Measurements from ENCODE around the gene RPS19.

Gene RPS19

DNA sequence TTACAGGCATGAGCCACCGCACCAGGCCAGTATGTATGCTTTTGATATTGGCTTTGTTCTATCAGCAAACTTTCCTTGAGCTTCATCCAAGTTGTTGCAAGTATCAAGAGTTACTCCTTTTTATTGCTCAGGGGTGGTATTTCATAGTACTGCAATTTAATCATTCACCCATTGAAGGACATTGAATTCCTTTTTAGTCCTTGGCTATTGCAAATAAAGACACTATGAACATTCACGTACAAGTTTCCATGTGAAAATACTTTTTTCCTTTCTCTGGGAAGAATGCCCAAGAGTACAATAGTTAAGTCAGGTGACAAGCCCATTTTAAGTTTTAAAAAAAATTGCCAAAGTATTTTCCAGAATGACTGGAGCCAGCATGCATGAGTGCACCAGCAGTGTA, 43.3 kb upstream of the RPS19 start:
- DNase-seq (ENCODE audit: low read depth): no peak
- no peak for TF ChIP-seq CTCF (conservative IDR thresholded peaks at IDR 0.05; ENCODE audit: control insufficient read depth, insufficient read depth, low read depth, low read length)
- no peak overlapping the region for H3K4me3 ChIP-seq (ENCODE audit: control insufficient read depth, low read depth, low read length)

DNA sequence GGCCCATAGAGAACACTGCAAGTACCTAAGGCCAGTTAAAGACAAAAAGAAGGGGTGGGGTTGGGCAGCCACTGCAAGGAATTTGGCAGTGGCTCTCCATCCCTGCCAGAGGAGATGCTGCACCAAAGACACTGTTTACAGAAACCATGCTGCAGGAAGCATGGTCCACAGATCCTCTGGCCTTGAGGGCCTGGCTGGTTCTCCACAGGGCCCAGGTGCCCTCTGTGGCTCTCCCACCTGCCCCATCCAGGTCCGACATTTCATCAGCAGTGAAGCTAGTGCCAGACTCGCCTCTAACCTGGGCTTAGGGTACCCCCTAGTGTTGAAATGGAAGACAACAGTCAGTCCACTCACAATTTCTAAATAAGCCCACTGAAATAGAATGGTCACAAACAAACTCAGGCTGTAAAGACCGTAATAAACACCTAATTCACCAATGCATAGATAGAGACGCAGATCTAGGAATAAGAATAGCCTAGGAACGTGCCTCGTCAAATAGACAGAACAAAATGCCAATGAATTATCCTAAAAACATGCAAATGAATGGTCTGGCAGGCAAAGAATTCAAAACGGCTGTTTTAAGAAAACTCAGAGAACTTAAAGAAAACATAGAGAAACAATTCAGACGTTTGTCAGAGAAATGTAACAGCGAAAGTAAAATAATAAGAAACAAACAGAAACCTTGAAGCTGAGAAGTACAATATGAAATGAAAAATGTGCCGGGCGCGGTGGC, 38.9 kb upstream of the RPS19 start:
- peak; percentile 56 for TF ChIP-seq CTCF (conservative IDR thresholded peaks at IDR 0.05; ENCODE audit: control insufficient read depth, insufficient read depth, low read depth, low read length)
- no peak overlapping the region for H3K4me3 ChIP-seq (ENCODE audit: control insufficient read depth, low read depth, low read length)
- DNase-seq (ENCODE audit: low read depth): peak; percentile 29

DNA sequence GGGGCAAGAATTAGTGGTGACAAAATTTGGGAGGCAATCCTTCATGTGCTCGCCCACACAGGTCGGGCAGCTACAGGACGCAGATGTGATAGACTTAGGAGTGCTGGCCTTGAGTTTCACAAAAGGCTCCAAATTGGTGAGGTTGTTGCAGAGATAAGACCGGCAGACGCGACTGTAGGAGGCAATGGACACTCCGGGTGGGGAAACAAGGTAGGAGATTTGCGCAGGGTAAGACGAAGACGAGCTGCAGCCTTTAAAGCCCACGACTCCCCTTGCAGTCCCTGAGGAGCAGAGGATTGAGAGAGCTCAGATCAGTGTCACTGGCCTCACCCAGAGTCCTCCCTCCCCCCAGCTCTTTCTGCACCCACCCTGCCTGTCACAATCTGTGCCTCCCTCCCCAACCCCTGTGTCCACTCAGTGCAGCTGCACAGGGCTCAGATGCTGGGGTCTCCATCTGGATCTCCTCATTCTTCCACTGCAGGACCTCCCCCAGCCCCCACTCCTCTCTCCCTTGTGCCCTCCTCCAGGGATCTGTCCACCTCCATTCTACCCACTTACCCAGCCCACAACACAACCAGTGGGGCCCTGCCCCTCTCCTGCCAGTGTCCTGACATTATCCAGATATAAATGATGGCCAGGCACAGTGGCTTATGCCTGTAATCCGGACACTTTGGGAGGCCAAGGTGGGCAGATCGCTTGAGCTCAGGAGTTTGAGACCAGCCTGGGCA, 21.9 kb upstream of the RPS19 start:
- DNase-seq (ENCODE audit: low read depth): no peak
- TF ChIP-seq CTCF (conservative IDR thresholded peaks at IDR 0.05; ENCODE audit: control insufficient read depth, insufficient read depth, low read depth, low read length): no peak
- no peak overlapping the region for H3K4me3 ChIP-seq (ENCODE audit: control insufficient read depth, low read depth, low read length)

DNA sequence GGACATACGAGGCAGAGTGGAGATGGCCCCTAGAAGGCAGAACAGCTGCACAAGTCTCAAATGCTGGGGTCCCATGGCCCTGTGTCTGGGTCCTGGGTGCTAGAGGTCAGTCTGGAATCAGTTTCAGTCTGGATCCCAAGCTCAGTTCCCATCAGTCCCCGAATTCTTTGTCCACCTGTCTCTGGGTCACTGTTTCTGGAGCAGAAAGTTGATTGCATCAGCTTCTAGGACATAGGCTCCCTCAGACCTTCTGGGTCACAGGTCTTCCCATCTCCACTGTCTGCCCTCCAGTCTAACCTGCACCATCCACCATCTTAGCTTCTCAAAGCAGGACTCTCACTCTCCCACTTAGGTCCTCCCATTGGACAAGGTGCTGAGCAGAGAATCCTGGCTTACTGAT, 20.8 kb upstream of the RPS19 start:
- no peak for TF ChIP-seq CTCF (conservative IDR thresholded peaks at IDR 0.05; ENCODE audit: control insufficient read depth, insufficient read depth, low read depth, low read length)
- no peak for DNase-seq (ENCODE audit: low read depth)
- no peak overlapping the region for H3K4me3 ChIP-seq (ENCODE audit: control insufficient read depth, low read depth, low read length)

- no peak overlapping the region for H3K4me3 ChIP-seq (ENCODE audit: control insufficient read depth, low read depth, low read length)
- no peak for TF ChIP-seq CTCF (conservative IDR thresholded peaks at IDR 0.05; ENCODE audit: control insufficient read depth, insufficient read depth, low read depth, low read length)
Measured at GRCh38 chr19:41843371-41843770, 16.7 kb upstream of the RPS19 start.

DNA sequence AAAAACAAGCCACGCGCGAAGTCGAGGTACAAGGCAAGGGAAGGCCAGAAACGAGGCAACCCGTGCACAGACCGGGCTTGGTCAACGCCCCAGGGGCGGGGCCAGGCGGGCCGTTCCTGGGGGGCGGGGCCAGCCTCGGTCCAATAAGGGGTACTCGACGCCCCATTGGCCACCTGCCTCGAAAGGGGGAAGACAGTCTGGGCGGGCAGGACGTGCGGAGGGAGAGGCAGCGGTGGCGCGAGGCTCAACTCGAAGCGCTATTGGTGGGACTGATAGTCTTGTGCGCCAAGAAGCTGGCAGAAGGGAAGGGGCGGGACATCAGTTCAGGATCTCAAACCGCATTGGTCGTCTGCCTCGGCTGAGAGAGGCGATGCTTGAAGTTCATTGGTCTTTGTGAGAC, 15.5 kb upstream of the RPS19 start, which contains the start of gene LYPD4:
TSS of gene LYPD4 (minus strand) at position 83 of the 400 bp plus-strand sequence. CDS start 5,398 bp downstream, outside the sequence.
- no peak for DNase-seq (ENCODE audit: low read depth)
- TF ChIP-seq CTCF (conservative IDR thresholded peaks at IDR 0.05; ENCODE audit: control insufficient read depth, insufficient read depth, low read depth, low read length): no peak
- no peak within 1 kb of the TSS for H3K4me3 ChIP-seq (ENCODE audit: control insufficient read depth, low read depth, low read length)

More at GRCh38 chr19:41843371-41843770, 16.7 kb upstream of the RPS19 start:
- no peak for DNase-seq (ENCODE audit: low read depth)
